GM19239 (cell line): ENCODE data around the gene MYO16.

Experiments
- DNase-seq: peaks from one replicate; pipeline ENCODE4 v3.0.0; 2011; ENCODE audit warnings: low spot score; ENCODE audit not compliant: insufficient read length
- FAIRE-seq: peaks from 2 replicates; lab custom pipeline; 2011; peaks lifted over from hg19 to GRCh38; lab: Jason Lieb, UNC

Gene MYO16

GRCh38 chr13:108786456-108787200 is 157.2 kb downstream of the MYO16 start:
- DNase-seq (no peak), FAIRE-seq (no peak)

GRCh38 chr13:108787700-108788414 is 158.4 kb downstream of the MYO16 start:
- FAIRE-seq (no peak), DNase-seq (no peak)

- no peak for DNase-seq
- no peak for FAIRE-seq
These were observed 160.1 kb downstream of the MYO16 start for GRCh38 chr13:108789476-108789875.

GRCh38 chr13:108795841-108796240 is 166.4 kb downstream of the MYO16 start:
- DNase-seq: no peak
- no peak for FAIRE-seq

GRCh38 chr13:108797354-108797753 is 167.9 kb downstream of the MYO16 start:
- DNase-seq (no peak), FAIRE-seq (no peak)

GRCh38 chr13:108807841-108808240 is 178.4 kb downstream of the MYO16 start:
- no peak for FAIRE-seq
- no peak for DNase-seq

- no peak for FAIRE-seq
- DNase-seq: no peak
These were observed 182.8 kb downstream of the MYO16 start for GRCh38 chr13:108812165-108812564.

- DNase-seq: no peak
- FAIRE-seq: no peak
These were observed 183.2 kb downstream of the MYO16 start for GRCh38 chr13:108812661-108813060.

GRCh38 chr13:108813587-108814170 is 184.3 kb downstream of the MYO16 start:
- FAIRE-seq (no peak), DNase-seq (no peak)

GRCh38 chr13:108816375-108816774 is 187.0 kb downstream of the MYO16 start:
- FAIRE-seq (no peak), DNase-seq (no peak)

- FAIRE-seq (no peak), DNase-seq (no peak)
These were observed 198.2 kb downstream of the MYO16 start for GRCh38 chr13:108827646-108828045.

GRCh38 chr13:108828086-108828815 is 198.8 kb downstream of the MYO16 start:
- DNase-seq: no peak
- no peak for FAIRE-seq

GRCh38 chr13:108830916-108831315 is 201.5 kb downstream of the MYO16 start:
- FAIRE-seq (no peak), DNase-seq (no peak)

- FAIRE-seq (no peak), DNase-seq (no peak)
These were observed 204.1 kb downstream of the MYO16 start for GRCh38 chr13:108833531-108833930.

- no peak for DNase-seq
These were observed 204.8 kb downstream of the MYO16 start for GRCh38 chr13:108834193-108834592.

GRCh38 chr13:108835083-108835482 is 205.7 kb downstream of the MYO16 start:
- FAIRE-seq (no peak), DNase-seq (no peak)

More at GRCh38 chr13:108834193-108834592, 204.8 kb downstream of the MYO16 start:
- no peak for FAIRE-seq

- no peak for FAIRE-seq
- DNase-seq: no peak
These were observed 221.3 kb downstream of the MYO16 start for GRCh38 chr13:108850691-108851090.

GRCh38 chr13:108851660-108852059 is 222.2 kb downstream of the MYO16 start:
- no peak for DNase-seq
- FAIRE-seq: no peak

GRCh38 chr13:108853031-108853430 is 223.6 kb downstream of the MYO16 start:
- DNase-seq (no peak), FAIRE-seq (no peak)

GRCh38 chr13:108855737-108856387 is 226.5 kb downstream of the MYO16 start:
- FAIRE-seq (no peak), DNase-seq (peak; percentile 0)
